HEK293 (cell line): ENCODE results near the gene PRR19.
A peak's percentile ranks its signal among the peaks of the same experiment; 100 is the strongest.

Experiments
- FEZF1 ChIP-seq: fragments of 450-650 bp; formaldehyde crosslinking; IDR thresholded peaks from 2 replicates; pipeline ENCODE4 v1.5.1; 2016; ENCODE audit warnings: missing biosample characterization, missing genetic modification characterization
- GFI1B ChIP-seq: fragments of 450-650 bp; formaldehyde crosslinking; IDR thresholded peaks from 2 replicates; pipeline ENCODE4 v1.5.1; 2016; ENCODE audit warnings: missing biosample characterization, missing genetic modification characterization
- HOXC10 ChIP-seq: sonication (generic); formaldehyde crosslinking; IDR thresholded peaks from 2 replicates; pipeline ENCODE4 v1.8.1; 2023; ENCODE audit warnings: mild to moderate bottlenecking, missing genetic modification reagents
- MYNN ChIP-seq: fragments of 450-650 bp; formaldehyde crosslinking; IDR thresholded peaks from 2 replicates; pipeline ENCODE4 v1.5.1; 2016; ENCODE audit warnings: missing biosample characterization, missing genetic modification characterization, borderline replicate concordance
- OSR2 ChIP-seq: fragments of 450-650 bp; formaldehyde crosslinking; IDR thresholded peaks from 2 replicates; pipeline ENCODE4 v1.5.1; 2016; ENCODE audit warnings: missing biosample characterization, missing genetic modification characterization
- REPIN1 ChIP-seq: fragments of 450-650 bp; formaldehyde crosslinking; IDR thresholded peaks from 2 replicates; pipeline ENCODE4 v1.5.1; 2017; ENCODE audit warnings: missing biosample characterization, missing genetic modification characterization, low read depth
- SCRT1 ChIP-seq: fragments of 450-650 bp; formaldehyde crosslinking; IDR thresholded peaks from 2 replicates; pipeline ENCODE4 v1.5.1; 2016; ENCODE audit warnings: missing biosample characterization, missing genetic modification characterization, borderline replicate concordance
- SETDB1 ChIP-seq: IDR thresholded peaks from one replicate; pipeline ENCODE4 v1.6.1; 2017; ENCODE audit warnings: mild to moderate bottlenecking, low read length, moderate library complexity, mixed read lengths; ENCODE audit not compliant: insufficient read length
- TCF7L2 ChIP-seq: IDR thresholded peaks from 2 replicates; pipeline ENCODE4 v1.6.1; 2011; ENCODE audit warnings: low read depth, mild to moderate bottlenecking, inconsistent platforms, low read length, moderate library complexity, borderline replicate concordance
- TRIM28 ChIP-seq: IDR thresholded peaks from 2 replicates; pipeline ENCODE4 v1.6.1; 2011; ENCODE audit warnings: low read length, control low read depth, borderline replicate concordance
- ZBTB17 ChIP-seq: fragments of 450-650 bp; formaldehyde crosslinking; IDR thresholded peaks from 2 replicates; pipeline ENCODE4 v1.5.1; 2016; ENCODE audit warnings: missing biosample characterization, missing genetic modification characterization
- ZNF155 ChIP-seq: fragments of 450-650 bp; formaldehyde crosslinking; IDR thresholded peaks from 2 replicates; pipeline ENCODE4 v1.5.1; 2016; ENCODE audit warnings: missing biosample characterization, missing genetic modification characterization
- ZNF18 ChIP-seq: fragments of 450-650 bp; formaldehyde crosslinking; IDR thresholded peaks from 2 replicates; pipeline ENCODE4 v1.5.1; 2016; ENCODE audit warnings: missing biosample characterization, missing genetic modification characterization
- ZNF223 ChIP-seq: fragments of 450-650 bp; formaldehyde crosslinking; IDR thresholded peaks from 2 replicates; pipeline ENCODE4 v1.5.1; 2016; ENCODE audit warnings: missing biosample characterization, missing genetic modification characterization
- ZNF391 ChIP-seq: fragments of 450-650 bp; formaldehyde crosslinking; IDR thresholded peaks from 2 replicates; pipeline ENCODE4 v1.5.1; 2016; ENCODE audit warnings: low read depth, missing biosample characterization, missing genetic modification characterization, borderline replicate concordance
- ZNF404 ChIP-seq: fragments of 450-650 bp; formaldehyde crosslinking; IDR thresholded peaks from 2 replicates; pipeline ENCODE4 v1.5.1; 2017; ENCODE audit warnings: missing biosample characterization, missing genetic modification characterization
- ZNF416 ChIP-seq: fragments of 450-650 bp; formaldehyde crosslinking; IDR thresholded peaks from 2 replicates; pipeline ENCODE4 v1.5.1; 2016; ENCODE audit warnings: missing biosample characterization, missing genetic modification characterization
- ZNF426 ChIP-seq: fragments of 450-650 bp; formaldehyde crosslinking; IDR thresholded peaks from 2 replicates; pipeline ENCODE4 v1.5.1; 2017; ENCODE audit warnings: missing biosample characterization, missing genetic modification characterization, mild to moderate bottlenecking, inconsistent platforms, moderate library complexity
- ZNF48 ChIP-seq: fragments of 450-650 bp; formaldehyde crosslinking; IDR thresholded peaks from 2 replicates; pipeline ENCODE4 v1.5.1; 2016; ENCODE audit warnings: missing biosample characterization, missing genetic modification characterization
- ZNF529 ChIP-seq: fragments of 450-650 bp; formaldehyde crosslinking; IDR thresholded peaks from 2 replicates; pipeline ENCODE4 v1.5.1; 2017; ENCODE audit warnings: missing genetic modification characterization, missing biosample characterization; ENCODE audit not compliant: insufficient replicate concordance
- ZNF530 ChIP-seq: fragments of 450-650 bp; formaldehyde crosslinking; IDR thresholded peaks from 2 replicates; pipeline ENCODE4 v1.5.1; 2016; ENCODE audit warnings: low read depth, missing biosample characterization, missing genetic modification characterization
- ZNF558 ChIP-seq: fragments of 450-650 bp; formaldehyde crosslinking; IDR thresholded peaks from 2 replicates; pipeline ENCODE4 v1.5.1; 2016; ENCODE audit warnings: missing biosample characterization, missing genetic modification characterization
- ZNF561 ChIP-seq: fragments of 450-650 bp; IDR thresholded peaks from 2 replicates; pipeline ENCODE4 v1.5.1; 2018; ENCODE audit warnings: missing biosample characterization, missing genetic modification characterization, borderline replicate concordance
- ZNF571 ChIP-seq: fragments of 450-650 bp; formaldehyde crosslinking; IDR thresholded peaks from 2 replicates; pipeline ENCODE4 v1.5.0; 2017; ENCODE audit warnings: missing biosample characterization, missing genetic modification characterization
- ZNF670 ChIP-seq: fragments of 450-650 bp; formaldehyde crosslinking; IDR thresholded peaks from 2 replicates; pipeline ENCODE4 v1.5.1; 2016; ENCODE audit warnings: missing biosample characterization, missing genetic modification characterization, low read depth
- ZNF707 ChIP-seq: fragments of 450-650 bp; formaldehyde crosslinking; IDR thresholded peaks from 2 replicates; pipeline ENCODE4 v1.5.1; 2016; ENCODE audit warnings: missing biosample characterization, missing genetic modification characterization
- ZNF768 ChIP-seq: fragments of 450-650 bp; formaldehyde crosslinking; IDR thresholded peaks from 2 replicates; pipeline ENCODE4 v1.5.1; 2018; ENCODE audit warnings: missing biosample characterization, mild to moderate bottlenecking, missing genetic modification characterization
- ZNF837 ChIP-seq: fragments of 450-650 bp; formaldehyde crosslinking; IDR thresholded peaks from 2 replicates; pipeline ENCODE4 v1.5.1; 2016; ENCODE audit warnings: missing biosample characterization, missing genetic modification characterization
- ZSCAN5A ChIP-seq: fragments of 450-650 bp; formaldehyde crosslinking; IDR thresholded peaks from 2 replicates; pipeline ENCODE4 v1.5.1; 2016; ENCODE audit warnings: missing biosample characterization, missing genetic modification characterization
- TF ChIP-seq, protein P1 (sequence below): fragments of 450-650 bp; formaldehyde crosslinking; IDR thresholded peaks from 2 replicates; pipeline ENCODE4 v1.5.1; 2016; ENCODE audit warnings: missing biosample characterization, missing genetic modification characterization, low read depth
- TF ChIP-seq, protein P2 (sequence below): fragments of 450-650 bp; formaldehyde crosslinking; optimal IDR thresholded peaks from 2 replicates; pipeline ENCODE3; 2016; ENCODE audit warnings: missing biosample characterization, mild to moderate bottlenecking, missing genetic modification characterization
- TF ChIP-seq, protein P3 (sequence below): fragments of 450-650 bp; formaldehyde crosslinking; IDR thresholded peaks from 2 replicates; pipeline ENCODE4 v1.5.1; 2016; ENCODE audit warnings: missing biosample characterization, missing genetic modification characterization, low read depth

Gene PRR19

DNA sequence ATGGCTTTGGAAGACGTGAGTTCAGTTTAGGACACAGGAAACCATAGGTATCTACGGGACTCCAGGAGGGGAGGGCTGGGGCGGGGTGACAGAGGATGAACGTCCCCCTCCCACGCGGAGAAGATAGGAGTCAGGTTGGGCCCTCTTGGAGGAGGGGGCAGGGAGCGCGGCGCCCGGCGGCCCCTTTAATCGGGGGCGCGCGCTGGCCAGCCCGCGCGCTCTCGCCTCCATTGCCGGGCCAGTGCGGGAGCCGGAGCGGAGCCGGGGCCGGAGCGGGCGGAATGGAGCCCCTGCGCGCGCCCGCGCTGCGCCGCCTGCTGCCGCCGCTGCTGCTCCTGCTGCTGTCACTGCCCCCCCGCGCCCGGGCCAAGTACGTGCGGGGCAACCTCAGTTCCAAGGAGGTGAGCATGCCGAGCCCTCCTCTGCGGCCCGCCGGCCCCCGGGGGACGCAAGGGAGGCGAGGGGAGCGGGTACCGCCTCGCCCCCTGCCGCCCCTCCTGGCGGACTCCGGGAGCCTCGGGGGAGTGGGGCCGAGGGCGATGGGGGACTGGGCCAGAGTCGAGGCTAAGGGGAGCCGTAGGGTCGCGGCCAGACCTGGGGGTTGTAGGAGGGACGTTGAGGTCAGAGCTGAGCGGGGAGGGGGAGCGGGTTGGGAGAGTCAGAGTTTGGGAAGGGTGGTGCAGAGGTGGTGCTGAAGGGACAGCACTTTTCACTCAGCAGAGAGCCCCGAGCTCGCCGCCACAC, 11.3 kb downstream of the PRR19 start, which contains the start of gene TMEM145 (continued):
- no peak for TF ChIP-seq MYNN
- no peak for TF ChIP-seq SETDB1
- no peak for TF ChIP-seq TRIM28
- no peak for TF ChIP-seq ZNF670 (tag by site-specific recombination)
- TF ChIP-seq ZBTB17 (tag by site-specific recombination), result peak; percentile 86
- no peak for TF ChIP-seq ZNF391 (tag by site-specific recombination)
- no peak for TF ChIP-seq REPIN1
- no peak for TF ChIP-seq ZNF18
- no peak for TF ChIP-seq ZSCAN5A (tag by site-specific recombination)
- TF ChIP-seq ZNF155 (tag by site-specific recombination), result no peak
- no peak for TF ChIP-seq ZNF558 (tag by site-specific recombination)
- TF ChIP-seq OSR2 (tag by site-specific recombination), result no peak
- no peak for TF ChIP-seq ZNF404 (tag by site-specific recombination)
- TF ChIP-seq FEZF1 (tag by site-specific recombination), result no peak
- TF ChIP-seq, protein P1, sequence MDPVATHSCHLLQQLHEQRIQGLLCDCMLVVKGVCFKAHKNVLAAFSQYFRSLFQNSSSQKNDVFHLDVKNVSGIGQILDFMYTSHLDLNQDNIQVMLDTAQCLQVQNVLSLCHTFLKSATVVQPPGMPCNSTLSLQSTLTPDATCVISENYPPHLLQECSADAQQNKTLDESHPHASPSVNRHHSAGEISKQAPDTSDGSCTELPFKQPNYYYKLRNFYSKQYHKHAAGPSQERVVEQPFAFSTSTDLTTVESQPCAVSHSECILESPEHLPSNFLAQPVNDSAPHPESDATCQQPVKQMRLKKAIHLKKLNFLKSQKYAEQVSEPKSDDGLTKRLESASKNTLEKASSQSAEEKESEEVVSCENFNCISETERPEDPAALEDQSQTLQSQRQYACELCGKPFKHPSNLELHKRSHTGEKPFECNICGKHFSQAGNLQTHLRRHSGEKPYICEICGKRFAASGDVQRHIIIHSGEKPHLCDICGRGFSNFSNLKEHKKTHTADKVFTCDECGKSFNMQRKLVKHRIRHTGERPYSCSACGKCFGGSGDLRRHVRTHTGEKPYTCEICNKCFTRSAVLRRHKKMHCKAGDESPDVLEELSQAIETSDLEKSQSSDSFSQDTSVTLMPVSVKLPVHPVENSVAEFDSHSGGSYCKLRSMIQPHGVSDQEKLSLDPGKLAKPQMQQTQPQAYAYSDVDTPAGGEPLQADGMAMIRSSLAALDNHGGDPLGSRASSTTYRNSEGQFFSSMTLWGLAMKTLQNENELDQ (tag by site-specific recombination), result no peak
- TF ChIP-seq ZNF571 (tag by site-specific recombination), result no peak
- TF ChIP-seq, protein P2, sequence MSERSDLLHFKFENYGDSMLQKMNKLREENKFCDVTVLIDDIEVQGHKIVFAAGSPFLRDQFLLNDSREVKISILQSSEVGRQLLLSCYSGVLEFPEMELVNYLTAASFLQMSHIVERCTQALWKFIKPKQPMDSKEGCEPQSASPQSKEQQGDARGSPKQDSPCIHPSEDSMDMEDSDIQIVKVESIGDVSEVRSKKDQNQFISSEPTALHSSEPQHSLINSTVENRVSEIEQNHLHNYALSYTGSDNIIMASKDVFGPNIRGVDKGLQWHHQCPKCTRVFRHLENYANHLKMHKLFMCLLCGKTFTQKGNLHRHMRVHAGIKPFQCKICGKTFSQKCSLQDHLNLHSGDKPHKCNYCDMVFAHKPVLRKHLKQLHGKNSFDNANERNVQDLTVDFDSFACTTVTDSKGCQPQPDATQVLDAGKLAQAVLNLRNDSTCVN, result peak; percentile 75
- TF ChIP-seq TCF7L2, result no peak
- no peak for TF ChIP-seq ZNF426
- TF ChIP-seq ZNF48 (tag by site-specific recombination), result no peak
- TF ChIP-seq GFI1B (tag by site-specific recombination), result no peak
- TF ChIP-seq ZNF707, result no peak
- no peak for TF ChIP-seq SCRT1 (tag by site-specific recombination)
- TF ChIP-seq ZNF223 (tag by site-specific recombination), result no peak
- TF ChIP-seq, protein P3, sequence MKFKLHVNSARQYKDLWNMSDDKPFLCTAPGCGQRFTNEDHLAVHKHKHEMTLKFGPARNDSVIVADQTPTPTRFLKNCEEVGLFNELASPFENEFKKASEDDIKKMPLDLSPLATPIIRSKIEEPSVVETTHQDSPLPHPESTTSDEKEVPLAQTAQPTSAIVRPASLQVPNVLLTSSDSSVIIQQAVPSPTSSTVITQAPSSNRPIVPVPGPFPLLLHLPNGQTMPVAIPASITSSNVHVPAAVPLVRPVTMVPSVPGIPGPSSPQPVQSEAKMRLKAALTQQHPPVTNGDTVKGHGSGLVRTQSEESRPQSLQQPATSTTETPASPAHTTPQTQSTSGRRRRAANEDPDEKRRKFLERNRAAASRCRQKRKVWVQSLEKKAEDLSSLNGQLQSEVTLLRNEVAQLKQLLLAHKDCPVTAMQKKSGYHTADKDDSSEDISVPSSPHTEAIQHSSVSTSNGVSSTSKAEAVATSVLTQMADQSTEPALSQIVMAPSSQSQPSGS (tag by site-specific recombination), result no peak
- TF ChIP-seq ZNF561 (tag by site-specific recombination), result peak; percentile 91; the same call in 1 of the 2 replicates
- TF ChIP-seq ZNF416 (tag by site-specific recombination), result no peak
- no peak for TF ChIP-seq ZNF530 (tag by site-specific recombination)
- no peak for TF ChIP-seq ZNF529
- no peak for TF ChIP-seq ZNF837 (tag by site-specific recombination)
- no peak for TF ChIP-seq HOXC10 (CRISPR knock-in tag)
- TF ChIP-seq ZNF768, result no peak
